NCI-H1930 (cell line): Measurements from ENCODE around the gene MSMP.

ENCODE experiments used
- DNase-seq, 2 experiments: peaks; one replicate each; lab custom pipeline; 2025; lab: John Stamatoyannopoulos, UW

Gene MSMP

DNA sequence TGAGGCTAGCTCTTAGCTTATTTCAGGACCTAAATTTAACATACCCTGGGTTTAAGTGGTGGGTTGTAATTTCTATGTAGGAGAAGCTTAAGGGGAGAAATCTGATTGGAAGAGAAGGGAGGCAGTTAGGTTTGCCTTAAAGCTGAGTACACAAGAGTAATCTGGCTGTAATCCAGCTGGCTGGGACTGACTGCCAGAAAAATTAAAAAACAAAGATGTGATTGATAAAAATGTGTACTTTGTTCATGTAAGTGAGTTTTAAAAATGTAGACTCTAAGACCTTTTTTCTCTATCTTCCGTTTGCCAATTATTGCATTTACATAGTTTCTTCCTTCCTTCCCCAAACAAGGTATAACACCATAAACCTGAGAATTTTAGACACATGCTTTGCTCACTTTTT lies 17.5 kb upstream of the MSMP start:
- DNase-seq = no peak

GRCh38 chr9:35771075-35771433 lies 17.0 kb upstream of the MSMP start:
- no peak for DNase-seq

DNA sequence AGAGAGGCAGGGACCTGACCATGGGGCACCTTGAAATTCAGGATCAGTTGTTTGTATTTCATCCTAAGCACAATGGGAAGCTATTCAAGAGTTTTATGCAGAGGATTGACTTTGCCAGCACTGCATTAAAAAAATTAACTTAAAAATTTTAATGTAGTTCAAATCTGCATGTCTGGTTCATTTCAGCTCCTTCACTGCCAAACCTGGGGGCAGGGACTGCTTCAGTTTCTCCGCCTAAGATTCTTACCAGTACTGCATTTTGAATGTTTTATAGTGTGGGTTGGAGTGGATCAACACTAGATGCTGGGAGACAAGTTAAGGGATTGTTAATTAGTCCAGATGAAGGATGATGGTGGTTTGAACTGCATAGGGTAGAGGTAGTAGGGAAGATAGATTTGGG lies 15.7 kb upstream of the MSMP start:
- no peak for DNase-seq

DNA sequence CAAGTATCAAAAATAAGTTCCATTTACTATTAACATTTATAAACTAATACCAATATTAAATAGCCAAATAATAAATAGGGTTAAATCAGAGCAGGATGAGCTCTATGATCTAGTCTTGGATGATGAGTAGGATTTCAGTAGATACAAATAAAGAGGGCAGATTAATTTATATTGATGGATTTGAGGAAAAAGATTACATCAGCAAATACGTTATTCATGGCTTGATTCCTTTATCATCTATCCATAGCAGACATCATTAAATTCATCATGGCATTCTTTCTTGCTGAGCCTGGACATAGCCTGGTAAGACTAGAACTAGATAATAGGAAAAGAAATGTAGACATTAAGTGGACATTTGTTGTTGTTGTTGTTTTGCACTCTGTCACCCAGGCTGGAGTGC lies 13.4 kb upstream of the MSMP start:
- no peak for DNase-seq

DNA sequence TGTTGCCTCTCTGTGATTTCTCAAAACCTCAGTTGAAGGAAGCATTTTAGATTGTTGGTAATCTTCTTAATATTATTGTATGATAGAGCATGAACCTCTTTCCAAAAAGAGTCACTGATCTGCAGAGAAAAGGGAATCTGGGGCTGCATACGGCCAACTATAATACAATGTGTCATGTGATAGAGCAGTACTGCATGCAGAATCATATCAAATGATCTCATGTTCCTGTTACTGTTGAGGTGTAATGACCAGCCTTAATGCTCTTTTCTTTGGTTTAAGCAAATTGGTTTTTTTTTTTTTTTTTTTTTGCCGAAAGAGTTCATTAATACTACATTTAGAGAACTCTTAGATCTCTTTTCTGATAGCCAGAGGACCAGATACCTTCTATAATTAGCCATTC lies 12.9 kb upstream of the MSMP start:
- no peak for DNase-seq

DNA sequence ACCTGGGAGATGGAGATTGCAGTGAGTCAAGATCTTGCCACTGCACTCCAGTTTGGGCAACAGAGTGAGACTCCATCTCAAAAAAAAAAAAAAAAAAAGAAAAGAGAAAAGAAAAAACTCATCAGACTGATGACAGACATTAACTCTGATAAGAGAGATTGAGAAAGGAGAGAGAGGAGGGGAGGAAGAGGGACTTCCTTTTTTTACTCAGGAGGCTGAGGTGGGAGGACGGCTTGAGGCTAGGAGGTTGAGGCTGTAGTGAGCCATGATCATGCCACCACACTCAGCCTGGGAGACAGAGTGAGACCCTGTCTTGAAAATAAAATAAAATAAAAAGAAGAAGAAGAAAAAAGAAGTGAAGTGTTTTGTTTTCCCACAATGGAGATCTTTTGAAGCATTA lies 9.7 kb upstream of the MSMP start:
- DNase-seq = no peak

GRCh38 chr9:35763181-35763580 lies 9.1 kb upstream of the MSMP start:
- no peak for DNase-seq

GRCh38 chr9:35760651-35761050 lies 6.6 kb upstream of the MSMP start:
- no peak for DNase-seq

GRCh38 chr9:35759795-35760194 lies 5.7 kb upstream of the MSMP start:
- DNase-seq = no peak

DNA sequence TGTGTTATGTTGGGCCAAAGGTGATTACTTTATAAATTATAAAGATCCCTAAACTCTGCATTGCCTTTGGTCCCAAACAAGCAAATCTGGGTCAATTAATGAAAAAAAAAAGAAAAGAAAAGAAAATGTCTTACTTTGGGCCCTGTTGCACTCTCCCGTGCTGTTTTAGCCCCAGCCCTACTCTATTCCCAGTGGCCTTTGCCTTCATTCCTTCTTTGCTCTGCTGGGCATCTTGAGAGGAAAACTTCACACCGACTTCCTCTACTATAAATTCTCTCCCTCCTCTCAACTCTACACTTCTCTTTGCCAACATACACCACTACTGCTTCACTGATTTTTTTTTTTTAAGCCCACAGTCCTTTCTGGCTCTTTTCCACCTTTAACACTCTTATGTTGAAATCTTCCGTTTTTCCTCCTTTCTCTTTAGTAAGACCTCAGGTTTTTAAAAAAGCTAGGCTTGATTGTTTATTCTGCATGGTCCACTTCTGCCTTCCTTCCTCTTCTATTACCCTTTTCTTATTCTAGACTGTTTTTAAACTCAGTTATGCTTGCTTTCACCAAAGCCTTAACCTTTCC lies 4.5 kb upstream of the MSMP start:
- DNase-seq = no peak

DNA sequence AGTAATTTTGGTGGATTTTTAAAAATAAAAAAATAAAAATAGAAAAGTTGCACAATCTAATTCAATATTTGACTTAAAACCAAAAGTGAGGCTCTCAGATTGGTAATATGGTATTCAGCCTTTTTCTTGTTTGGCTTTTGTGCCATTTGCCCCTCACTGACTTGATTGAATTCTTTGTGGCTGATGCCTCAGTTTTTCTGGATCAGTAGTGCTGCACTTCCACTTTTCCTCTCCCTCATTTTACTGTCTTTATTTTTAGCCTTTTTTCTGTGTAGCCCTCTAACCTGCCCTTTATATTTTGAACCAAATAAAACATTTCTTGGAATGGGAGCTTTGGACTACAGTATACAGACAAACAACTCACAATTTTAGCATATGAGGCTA lies 3.8 kb upstream of the MSMP start:
- no peak for DNase-seq

- DNase-seq = peak; percentile 66 to 71
Measured at GRCh38 chr9:35757226-35757891, 3.3 kb upstream of the MSMP start.

DNA sequence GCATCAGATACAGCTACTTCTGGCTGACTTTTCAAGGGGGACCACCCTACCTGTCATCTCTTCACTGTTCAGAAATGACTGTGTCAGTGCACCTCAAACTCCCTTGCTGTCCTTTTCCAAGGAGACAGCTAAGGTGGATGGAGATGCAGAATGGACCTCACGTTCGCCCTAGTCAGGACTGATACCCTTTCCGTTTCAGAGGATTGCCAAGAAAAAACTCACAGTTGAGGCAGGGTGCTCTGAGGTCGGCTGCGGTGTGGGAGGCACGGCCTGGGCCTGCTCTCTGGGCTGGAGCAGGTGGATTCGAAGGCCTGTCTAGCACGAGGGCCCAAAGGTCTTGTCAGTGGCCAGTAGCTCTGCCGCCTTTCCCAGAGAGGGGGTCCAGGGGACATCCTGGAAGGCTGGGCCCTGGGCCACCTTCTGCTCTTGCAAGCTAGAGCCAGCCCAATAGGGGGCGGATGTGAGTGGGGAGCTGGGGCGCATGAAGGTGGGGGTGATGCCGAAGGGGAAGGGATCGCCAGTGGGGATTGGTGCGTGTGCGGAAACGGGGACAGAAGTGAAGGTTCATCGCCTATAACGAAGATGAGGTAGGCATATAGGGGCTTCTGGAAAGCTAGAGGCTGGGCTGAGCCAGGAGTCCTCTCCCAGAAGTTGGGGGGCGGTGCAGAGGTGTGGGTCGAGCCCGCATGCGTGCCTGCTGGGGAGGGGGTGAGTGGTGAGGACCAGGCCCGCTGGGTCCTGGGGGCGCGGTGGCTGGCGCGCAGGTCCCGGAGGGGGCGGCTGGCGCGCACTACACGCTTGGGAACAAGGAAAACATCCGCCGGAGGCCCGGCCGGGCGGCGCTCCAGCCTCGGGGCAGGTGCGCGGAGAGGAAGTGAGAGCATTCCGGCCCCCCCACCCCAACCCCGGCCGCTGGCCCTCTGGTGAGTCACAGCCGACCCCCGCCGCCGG lies 2.5 kb upstream of the MSMP start:
- peak; percentile 70 to 74 for DNase-seq

- no peak for DNase-seq
Measured at GRCh38 chr9:35755071-35755470, 995 bp upstream of the MSMP start.

GRCh38 chr9:35753466-35753865 lies 610 bp downstream of the MSMP start:
- DNase-seq = no peak

DNA sequence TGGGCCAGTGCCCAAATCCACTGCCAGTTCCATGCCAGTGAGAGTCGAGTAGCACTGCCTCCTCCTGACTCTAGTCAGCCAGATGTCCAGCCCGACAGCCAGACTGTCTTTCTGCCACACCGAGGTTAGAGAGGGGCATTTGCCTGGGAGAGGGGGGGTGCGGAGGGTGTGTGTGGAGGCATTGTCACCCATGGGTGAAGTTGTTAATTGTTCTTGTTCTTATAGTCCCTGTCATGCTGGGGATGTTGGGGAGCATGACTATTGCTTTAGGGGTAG lies 3.9 kb downstream of the MSMP start:
- no peak for DNase-seq

DNA sequence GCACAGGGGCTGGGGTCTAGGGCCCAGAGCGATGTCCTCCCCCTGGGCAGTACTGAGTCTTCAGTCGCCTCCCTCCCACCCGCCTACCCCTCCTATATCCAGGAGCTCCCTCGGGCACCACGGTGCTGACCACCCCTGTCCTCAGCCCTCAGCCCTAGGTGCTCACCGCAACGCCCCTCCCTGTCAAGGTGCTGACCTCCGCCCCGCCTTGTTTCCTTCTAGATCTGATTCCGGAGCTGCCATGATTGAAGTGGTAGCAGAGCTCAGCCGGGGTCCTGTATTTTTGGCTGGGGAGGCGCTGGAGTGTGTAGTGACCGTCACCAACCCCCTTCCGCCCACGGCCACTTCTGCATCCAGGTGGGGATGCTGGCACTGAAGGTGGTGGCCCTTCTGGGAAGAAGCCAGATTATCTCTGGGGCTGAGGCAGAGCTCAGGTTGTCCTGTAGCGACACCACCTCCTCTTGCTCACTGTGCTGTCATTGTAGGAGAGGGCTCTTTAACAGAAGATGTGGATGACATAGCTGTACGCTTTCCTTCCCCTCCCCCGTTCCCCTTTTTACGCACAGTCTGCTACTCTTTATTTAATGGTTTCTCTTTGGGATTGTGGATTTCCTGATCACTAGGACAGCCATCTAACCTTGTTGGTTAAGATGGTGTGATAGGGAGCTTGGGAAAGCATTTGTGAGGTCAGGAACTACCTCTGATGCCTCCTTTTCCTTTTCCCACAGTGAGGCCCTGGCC lies 4.4 kb downstream of the MSMP start:
- DNase-seq = no peak

GRCh38 chr9:35748858-35749514 lies 5.1 kb downstream of the MSMP start, which contains the start of the genes GBA2 and RGP1:
GBA2 (minus strand) TSS chr9:35749228; CDS start chr9:35748704, 524 bp downstream.
RGP1 (plus strand) TSS chr9:35749287; CDS start chr9:35749756, 469 bp downstream.
- peak; percentile 71 to 78 for DNase-seq

- DNase-seq = no peak
Measured at GRCh38 chr9:35748242-35748857, 5.7 kb downstream of the MSMP start.

GRCh38 chr9:35746583-35746982 lies 7.5 kb downstream of the MSMP start:
- no peak for DNase-seq

DNA sequence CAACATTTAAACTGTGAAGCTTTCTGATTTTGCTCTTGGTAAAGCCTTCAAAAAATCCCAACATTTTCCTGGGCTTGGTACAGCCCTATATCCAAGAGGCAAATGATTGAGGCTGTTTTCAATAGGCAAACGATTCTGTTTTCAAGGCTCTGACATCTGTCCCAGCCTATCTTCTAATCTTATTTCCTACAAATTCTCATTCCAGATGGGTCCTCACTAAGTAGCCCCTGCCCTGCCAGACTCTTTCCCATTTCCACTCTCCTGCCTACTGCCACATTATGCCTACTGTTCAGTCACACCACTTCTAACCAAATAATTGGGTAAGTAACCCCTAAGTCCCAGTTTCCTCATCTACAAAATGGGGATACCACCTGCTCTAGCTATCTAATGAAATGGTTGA lies 8.5 kb downstream of the MSMP start:
- DNase-seq = no peak
